ENCODE data around the gene PFKFB3. TPM values are rescaled to one million over a fixed set of nuclear protein-coding genes. Genes with fewer than 3 reads are reported as not detected.

PFKFB3 gene
- total and polyA plus RNA-seq, 2 of the 4 experiments (the other 2 are of a cell fraction): 34.1 to 45.5 TPM

- intact Hi-C loops (cut with micrococcal nuclease) (no loop called here), dilution Hi-C loops (cut with HindIII; ENCODE audit: low sequenced_read_pairs, unreplicated experiment) (no loop called here), in situ Hi-C loops (cut with MboI; ENCODE audit: low sequenced_read_pairs) (loop anchor here (10.0 to 25.0 kb wide), 2 partner anchors 167 to 509 kb away; no protein-coding TSS in a partner anchor)
- Histone ChIP-seq H3K9me3 (ENCODE audit: control insufficient read depth, insufficient read depth, low read length) (no peaks in the 10 kb centered on the region), H2BK120ac (ENCODE audit: low read depth, low read length) (no peak overlapping the region), H3K9me1 (ENCODE audit: insufficient read depth, low read length) (no peaks in the 10 kb centered on the region), H4K20me1 (ENCODE audit: insufficient read depth, low read length) (peaks cover 32% of the 10 kb centered on the region), H3K36me3 (ENCODE audit: control insufficient read depth, insufficient read depth, low read length) (peaks cover 91% of the 10 kb centered on the region), H3K79me1 (ENCODE audit: low read depth in 1 of 2, low read length in 2 of 2) (peaks cover 31 to 69% of the 10 kb centered on the region in 2 experiments), H4K5ac (ENCODE audit: low read depth, low read length) (no peak overlapping the region), H3K23ac (ENCODE audit: low read depth, low read length) (no peak overlapping the region), H3K4me3 (ENCODE audit: insufficient read depth, low read depth, low read length) (no peak overlapping the region), H3K4me2 (ENCODE audit: low read depth, low read length) (no peak overlapping the region), H2AFZ (replicated peaks; ENCODE audit: low read length, poor library complexity) (peak overlapping the region; percentile 27), H3K27me3 (ENCODE audit: control insufficient read depth, insufficient read depth, low read length) (no peaks in the 10 kb centered on the region), H2BK5ac (ENCODE audit: low read depth, low read length, poor library complexity, severe bottlenecking) (no peak overlapping the region), H3K27ac (ENCODE audit: insufficient read depth, low read length) (no peak overlapping the region), H2BK20ac (ENCODE audit: low read depth, low read length) (no peak overlapping the region), H3K4ac (ENCODE audit: low read depth, low read length) (no peak overlapping the region), H2AK9ac (replicated peaks; ENCODE audit: low read depth, low read length, poor library complexity) (peak overlapping the region; percentile 33), H3K56ac (ENCODE audit: extremely low read depth, insufficient read depth, low read length) (no peak overlapping the region), H3K4me1 (ENCODE audit: control insufficient read depth, insufficient read depth, low read length) (no peaks in the 10 kb centered on the region), H4K8ac (ENCODE audit: low read depth in 2 of 2, low read length in 2 of 2) (no peak overlapping the region), H2AK5ac (ENCODE audit: low read depth, low read length) (no peak overlapping the region), H3K18ac (ENCODE audit: low read depth, low read length) (no peak overlapping the region), H3K14ac (replicated peaks; ENCODE audit: low read depth, low read length) (no peak overlapping the region), H3K9ac (ENCODE audit: low read depth, low read length) (no peak overlapping the region), H2BK15ac (ENCODE audit: low read depth, low read length) (no peak overlapping the region), H4K91ac (ENCODE audit: insufficient read depth, low read depth, low read length) (no peak overlapping the region)
- TF ChIP-seq CHD1 (IDR thresholded peaks at IDR 0.05; ENCODE audit: low read depth, low read length): no peak
- no peak for TF ChIP-seq MAFK (IDR thresholded peaks at IDR 0.05; ENCODE audit: low read depth, low read length)
- TF ChIP-seq NFE2L2 (IDR thresholded peaks at IDR 0.05; ENCODE audit: low read depth, low read length): no peak
- TF ChIP-seq RCOR1 (IDR thresholded peaks at IDR 0.05; ENCODE audit: insufficient replicate concordance, low read length): no peak
- ATAC-seq (ENCODE audit: low read depth) (peak; percentile 33; the same call in 1 of the 2 replicates), DNase-seq (peak; percentile 61)
- WGBS, 2 experiments (ENCODE audit: extremely low coverage in 2 of 2, insufficient read length in 1 of 2): 91% methylated on average over 14 of the region's 20 CpGs; no CpG with 5 or more reads in 1 of the 2 experiments
- POLR2A ChIA-PET (ENCODE audit: unreplicated experiment): no interaction called here
- no TSS peak for BruUV-seq (replicated peaks)
- CTCF ChIA-PET: no interaction called here
Observed at GRCh38 chr10:6228010-6228511, 25.3 kb downstream of the PFKFB3 start.
